Measurements from ENCODE around the gene TRIM28.

Gene TRIM28

GRCh38 chr19:58561373-58562121, 17.7 kb downstream of the TRIM28 start:
- Histone ChIP-seq H3K4me1 (ENCODE audit: insufficient read depth, insufficient read length) (no peaks in the 10 kb centered on the region), H3K27me3 (ENCODE audit: insufficient read depth, insufficient read length) (no peaks in the 10 kb centered on the region), H3K4me3 (ENCODE audit: insufficient read length, low read depth) (no peak overlapping the region), H3K9ac (ENCODE audit: insufficient read length, low read depth) (peak overlapping the region; percentile 0), H3K36me3 (ENCODE audit: insufficient read depth, insufficient read length, low read length) (peaks cover 25% of the 10 kb centered on the region), H3K9me3 (ENCODE audit: insufficient read depth, low read length) (no peaks in the 10 kb centered on the region)
- no peak for TF ChIP-seq ZNF274 (IDR thresholded peaks at IDR 0.05; ENCODE audit: low read depth, low read length)
- TF ChIP-seq YY1 (IDR thresholded peaks at IDR 0.05; ENCODE audit: insufficient read depth, insufficient read length), result no peak
- TF ChIP-seq SUZ12 (IDR thresholded peaks at IDR 0.05; ENCODE audit: extremely low read depth, insufficient read depth, insufficient read length), result no peak
- DNase-seq (ENCODE audit: low read depth, low spot score), result no peak

- Histone ChIP-seq H3K27me3 (ENCODE audit: insufficient read depth, insufficient read length) (no peaks in the 10 kb centered on the region), H3K4me3 (ENCODE audit: insufficient read length, low read depth) (no peak overlapping the region), H3K36me3 (ENCODE audit: insufficient read depth, insufficient read length, low read length) (peaks cover 20% of the 10 kb centered on the region), H3K9ac (ENCODE audit: insufficient read length, low read depth) (no peak overlapping the region), H3K9me3 (ENCODE audit: insufficient read depth, low read length) (no peaks in the 10 kb centered on the region), H3K4me1 (ENCODE audit: insufficient read depth, insufficient read length) (no peaks in the 10 kb centered on the region)
- no peak for DNase-seq (ENCODE audit: low read depth, low spot score)
- TF ChIP-seq ZNF274 (IDR thresholded peaks at IDR 0.05; ENCODE audit: low read depth, low read length) (no peak), YY1 (IDR thresholded peaks at IDR 0.05; ENCODE audit: insufficient read depth, insufficient read length) (no peak), SUZ12 (IDR thresholded peaks at IDR 0.05; ENCODE audit: extremely low read depth, insufficient read depth, insufficient read length) (no peak)
These were observed 18.5 kb downstream of the TRIM28 start for GRCh38 chr19:58562122-58563033.

GRCh38 chr19:58563034-58563573, 19.2 kb downstream of the TRIM28 start:
- TF ChIP-seq ZNF274 (IDR thresholded peaks at IDR 0.05; ENCODE audit: low read depth, low read length) (no peak), YY1 (IDR thresholded peaks at IDR 0.05; ENCODE audit: insufficient read depth, insufficient read length) (no peak), SUZ12 (IDR thresholded peaks at IDR 0.05; ENCODE audit: extremely low read depth, insufficient read depth, insufficient read length) (no peak)
- Histone ChIP-seq H3K9me3 (ENCODE audit: insufficient read depth, low read length) (no peaks in the 10 kb centered on the region), H3K27me3 (ENCODE audit: insufficient read depth, insufficient read length) (no peaks in the 10 kb centered on the region), H3K36me3 (ENCODE audit: insufficient read depth, insufficient read length, low read length) (peaks cover 22% of the 10 kb centered on the region), H3K9ac (ENCODE audit: insufficient read length, low read depth) (no peak overlapping the region), H3K4me3 (ENCODE audit: insufficient read length, low read depth) (no peak overlapping the region), H3K4me1 (ENCODE audit: insufficient read depth, insufficient read length) (no peaks in the 10 kb centered on the region)
- no peak for DNase-seq (ENCODE audit: low read depth, low spot score)

- Histone ChIP-seq H3K9ac (ENCODE audit: insufficient read length, low read depth) (no peak overlapping the region), H3K4me1 (ENCODE audit: insufficient read depth, insufficient read length) (no peaks in the 10 kb centered on the region), H3K27me3 (ENCODE audit: insufficient read depth, insufficient read length) (no peaks in the 10 kb centered on the region), H3K4me3 (ENCODE audit: insufficient read length, low read depth) (no peak overlapping the region), H3K36me3 (ENCODE audit: insufficient read depth, insufficient read length, low read length) (peaks cover 26% of the 10 kb centered on the region), H3K9me3 (ENCODE audit: insufficient read depth, low read length) (no peaks in the 10 kb centered on the region)
- TF ChIP-seq YY1 (IDR thresholded peaks at IDR 0.05; ENCODE audit: insufficient read depth, insufficient read length) (no peak), SUZ12 (IDR thresholded peaks at IDR 0.05; ENCODE audit: extremely low read depth, insufficient read depth, insufficient read length) (no peak), ZNF274 (IDR thresholded peaks at IDR 0.05; ENCODE audit: low read depth, low read length) (no peak)
- DNase-seq (ENCODE audit: low read depth, low spot score), result no peak
These were observed 20.0 kb downstream of the TRIM28 start for GRCh38 chr19:58563823-58564222.

GRCh38 chr19:58566989-58567388, 23.1 kb downstream of the TRIM28 start:
- peaks cover 3% of the 10 kb centered on the region for H3K4me1 ChIP-seq (ENCODE audit: insufficient read depth, insufficient read length)
- H3K36me3 ChIP-seq (ENCODE audit: insufficient read depth, insufficient read length, low read length), result peaks cover 44% of the 10 kb centered on the region
- TF ChIP-seq YY1 (IDR thresholded peaks at IDR 0.05; ENCODE audit: insufficient read depth, insufficient read length) (no peak), ZNF274 (IDR thresholded peaks at IDR 0.05; ENCODE audit: low read depth, low read length) (no peak), SUZ12 (IDR thresholded peaks at IDR 0.05; ENCODE audit: extremely low read depth, insufficient read depth, insufficient read length) (no peak)
- H3K4me3 ChIP-seq (ENCODE audit: insufficient read length, low read depth), result no peak overlapping the region
- no peak overlapping the region for H3K9ac ChIP-seq (ENCODE audit: insufficient read length, low read depth)
- no peaks in the 10 kb centered on the region for H3K27me3 ChIP-seq (ENCODE audit: insufficient read depth, insufficient read length)
- H3K9me3 ChIP-seq (ENCODE audit: insufficient read depth, low read length), result no peaks in the 10 kb centered on the region
- no peak for DNase-seq (ENCODE audit: low read depth, low spot score)

GRCh38 chr19:58568453-58569130, 24.7 kb downstream of the TRIM28 start:
- Histone ChIP-seq H3K9me3 (ENCODE audit: insufficient read depth, low read length) (no peaks in the 10 kb centered on the region), H3K9ac (ENCODE audit: insufficient read length, low read depth) (no peak overlapping the region), H3K4me3 (ENCODE audit: insufficient read length, low read depth) (no peak overlapping the region), H3K36me3 (ENCODE audit: insufficient read depth, insufficient read length, low read length) (peaks cover 41% of the 10 kb centered on the region), H3K4me1 (ENCODE audit: insufficient read depth, insufficient read length) (peaks cover 5% of the 10 kb centered on the region), H3K27me3 (ENCODE audit: insufficient read depth, insufficient read length) (no peaks in the 10 kb centered on the region)
- no peak for TF ChIP-seq YY1 (IDR thresholded peaks at IDR 0.05; ENCODE audit: insufficient read depth, insufficient read length)
- no peak for TF ChIP-seq SUZ12 (IDR thresholded peaks at IDR 0.05; ENCODE audit: extremely low read depth, insufficient read depth, insufficient read length)
- TF ChIP-seq ZNF274 (IDR thresholded peaks at IDR 0.05; ENCODE audit: low read depth, low read length), result no peak
- DNase-seq (ENCODE audit: low read depth, low spot score), result no peak

Measured in NT2/D1 (cell line).